ENCODE results near the gene FOXC2. TPM values are rescaled to one million over a fixed set of nuclear protein-coding genes. Genes with fewer than 3 reads are reported as not detected.

FOXC2 gene
- polyA plus RNA-seq, 1 donor = 0.96 TPM

DNA sequence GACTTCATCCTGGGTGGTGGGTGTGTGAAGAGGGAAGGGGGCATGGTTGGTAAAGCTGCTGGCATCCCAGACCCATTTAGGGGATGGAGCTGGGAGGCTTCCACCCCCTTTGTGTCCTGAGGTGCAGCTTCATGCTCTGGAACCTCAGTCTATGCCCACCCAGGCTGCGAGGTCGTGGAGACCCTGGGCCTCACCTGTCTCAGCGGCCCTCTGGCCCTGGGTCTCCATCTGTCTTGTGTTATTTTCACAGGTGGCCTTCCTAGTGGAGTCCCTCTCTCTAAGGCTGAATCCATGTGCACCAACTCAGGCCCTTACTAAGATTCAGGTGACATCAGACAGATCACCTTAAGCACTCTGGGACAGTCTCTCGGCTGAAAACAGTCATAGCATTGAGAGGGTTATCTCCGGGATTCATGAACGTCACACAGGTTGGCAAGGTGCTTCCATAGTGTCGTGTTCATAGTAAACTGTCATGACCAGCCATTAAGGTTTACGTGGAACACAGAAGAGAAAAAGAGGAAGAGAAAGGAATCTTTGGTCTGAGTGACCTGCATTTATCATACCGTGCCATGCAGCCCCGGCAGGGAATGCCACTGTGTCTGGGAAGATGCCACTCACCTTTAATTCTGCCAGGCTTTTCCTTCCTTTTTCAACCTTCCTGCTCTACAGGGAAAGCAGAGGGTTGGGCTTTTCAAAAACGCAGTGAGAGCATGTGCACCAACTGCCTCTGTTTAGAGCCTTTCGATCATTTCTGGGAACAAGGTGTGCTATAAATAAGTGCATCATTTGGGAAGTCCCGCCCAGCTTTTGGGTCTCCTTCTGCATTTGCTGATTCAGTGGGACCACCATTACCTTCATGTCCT is 7.2 kb downstream of the FOXC2 start:
- peaks cover 98% of the 10 kb centered on the region for H3K27me3 ChIP-seq (ENCODE audit: control insufficient read depth, insufficient read depth, low read length)
- no peak overlapping the region for H3K27ac ChIP-seq (ENCODE audit: low read length)
- no peak overlapping the region for H3K4me3 ChIP-seq (ENCODE audit: low read length)
- H3K36me3 ChIP-seq (ENCODE audit: control insufficient read depth, insufficient read depth, low read length) = no peaks in the 10 kb centered on the region
- DNase-seq = no peak
- 20% methylated on average over 1 of the region's 13 CpGs for WGBS (ENCODE audit: insufficient coverage, low lambda C conversion rate)
- H3K4me1 ChIP-seq (ENCODE audit: control insufficient read depth, insufficient read depth, low read length) = no peaks in the 10 kb centered on the region
- H3K9me3 ChIP-seq (ENCODE audit: control insufficient read depth, low read depth, low read length) = peaks cover 4% of the 10 kb centered on the region

DNA sequence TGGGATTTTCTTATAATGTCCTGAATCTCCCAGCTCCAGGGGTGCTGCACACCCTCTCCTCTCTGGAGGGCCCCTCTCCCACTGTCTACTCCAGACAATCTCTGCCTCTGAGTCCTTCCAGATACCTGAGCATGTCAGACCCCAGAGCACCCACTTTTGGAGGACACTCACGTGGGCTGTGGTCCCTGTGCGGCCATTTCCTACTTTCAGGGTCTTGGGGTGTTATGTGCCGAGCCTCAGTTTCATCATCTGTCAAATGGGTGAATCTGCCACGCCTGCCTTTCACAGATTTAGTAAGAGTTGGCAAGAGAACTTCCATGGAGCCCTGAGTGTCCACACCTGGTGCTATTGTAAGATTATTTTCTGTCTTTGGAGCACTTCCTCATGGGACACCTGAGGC is 8.0 kb downstream of the FOXC2 start:
- WGBS (ENCODE audit: insufficient coverage, low lambda C conversion rate) = no CpG with 5 or more reads among the region's 4 CpGs
- Histone ChIP-seq H3K9me3 (ENCODE audit: control insufficient read depth, low read depth, low read length) (peaks cover 4% of the 10 kb centered on the region), H3K4me1 (ENCODE audit: control insufficient read depth, insufficient read depth, low read length) (no peaks in the 10 kb centered on the region), H3K36me3 (ENCODE audit: control insufficient read depth, insufficient read depth, low read length) (no peaks in the 10 kb centered on the region), H3K27me3 (ENCODE audit: control insufficient read depth, insufficient read depth, low read length) (peaks cover 98% of the 10 kb centered on the region), H3K27ac (ENCODE audit: low read length) (no peak overlapping the region), H3K4me3 (ENCODE audit: low read length) (no peak overlapping the region)
- no peak for DNase-seq

DNA sequence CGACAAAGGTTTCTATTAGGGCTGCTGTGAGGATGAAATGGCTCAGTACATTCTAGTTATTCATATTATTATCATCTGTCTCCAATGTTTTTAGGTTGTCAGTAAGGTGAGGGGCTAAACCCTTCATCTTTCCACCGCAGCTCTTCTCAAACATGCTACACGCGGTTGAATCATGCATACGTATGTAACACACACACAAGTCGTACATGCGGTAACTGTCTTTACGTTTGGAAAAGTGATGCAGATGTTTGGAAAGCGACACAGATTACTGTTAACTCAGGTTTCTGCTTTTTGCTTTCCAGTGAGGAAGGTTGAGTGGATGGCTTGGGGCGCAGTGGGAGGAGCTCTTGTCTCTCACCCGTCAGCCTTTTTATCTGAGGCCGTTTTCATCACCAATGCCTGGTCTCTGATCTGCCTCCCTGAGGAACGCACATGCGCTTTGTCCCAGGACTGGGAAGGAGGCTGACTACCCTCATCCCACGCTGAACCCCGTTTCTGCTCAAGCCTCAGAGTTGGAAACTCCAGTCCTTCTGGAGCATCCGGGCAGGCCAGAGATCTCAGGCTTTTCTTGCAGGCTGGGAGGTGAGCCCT is 8.6 kb downstream of the FOXC2 start:
- WGBS (ENCODE audit: insufficient coverage, low lambda C conversion rate) = no CpG with 5 or more reads among the region's 17 CpGs
- peaks cover 6% of the 10 kb centered on the region for H3K9me3 ChIP-seq (ENCODE audit: control insufficient read depth, low read depth, low read length)
- H3K27me3 ChIP-seq (ENCODE audit: control insufficient read depth, insufficient read depth, low read length) = peaks cover 98% of the 10 kb centered on the region
- H3K36me3 ChIP-seq (ENCODE audit: control insufficient read depth, insufficient read depth, low read length) = no peaks in the 10 kb centered on the region
- no peak overlapping the region for H3K27ac ChIP-seq (ENCODE audit: low read length)
- no peak for DNase-seq
- H3K4me3 ChIP-seq (ENCODE audit: low read length) = no peak overlapping the region
- H3K4me1 ChIP-seq (ENCODE audit: control insufficient read depth, insufficient read depth, low read length) = no peaks in the 10 kb centered on the region

- Histone ChIP-seq H3K36me3 (ENCODE audit: control insufficient read depth, insufficient read depth, low read length) (no peaks in the 10 kb centered on the region), H3K4me3 (ENCODE audit: low read length) (peak overlapping the region; percentile 44), H3K27ac (ENCODE audit: low read length) (no peak overlapping the region)
These were observed 9.3 kb downstream of the FOXC2 start for GRCh38 chr16:86575754-86576557.

DNA sequence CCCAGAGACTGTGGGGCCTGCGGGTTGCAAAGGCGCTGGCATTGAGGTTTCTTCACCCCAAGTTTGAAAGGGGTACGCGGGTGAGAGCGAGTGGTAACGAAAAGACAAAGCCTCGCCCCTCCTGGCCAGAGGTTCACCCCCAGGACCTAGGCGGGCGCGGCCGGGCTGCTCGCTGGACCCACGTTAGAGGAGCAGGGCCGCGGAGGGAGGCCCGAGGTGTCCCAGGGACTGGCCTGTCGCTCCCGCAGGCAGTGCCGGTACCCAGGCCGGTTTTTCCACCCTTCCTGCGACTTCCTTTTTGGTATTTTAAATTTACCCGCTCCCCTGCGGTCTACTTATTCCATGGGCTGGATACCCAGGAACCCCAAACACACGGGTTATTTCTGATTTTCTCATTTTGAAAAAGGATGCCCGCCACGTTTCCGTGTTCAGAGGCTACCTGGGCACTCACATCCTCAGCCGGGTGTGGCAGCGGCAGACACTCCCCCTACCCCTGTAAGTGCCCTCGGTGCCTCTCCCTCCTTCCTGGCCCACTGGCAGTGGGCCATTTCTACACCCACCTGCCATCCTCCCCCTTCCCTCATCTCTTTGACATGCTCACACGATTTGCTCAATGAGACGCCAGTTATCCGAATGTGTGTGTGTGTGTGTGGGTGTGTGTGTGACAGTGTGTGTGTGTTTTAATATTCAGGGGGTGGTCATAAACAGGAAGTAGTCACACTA is 10.1 kb downstream of the FOXC2 start:
- DNase-seq = peak in 1 of 2 donors; percentile 37
- Histone ChIP-seq H3K27me3 (ENCODE audit: control insufficient read depth, insufficient read depth, low read length) (peaks cover 97% of the 10 kb centered on the region), H3K27ac (ENCODE audit: low read length) (no peak overlapping the region), H3K36me3 (ENCODE audit: control insufficient read depth, insufficient read depth, low read length) (no peaks in the 10 kb centered on the region), H3K4me3 (ENCODE audit: low read length) (peak overlapping the region; percentile 44), H3K9me3 (ENCODE audit: control insufficient read depth, low read depth, low read length) (peaks cover 6% of the 10 kb centered on the region), H3K4me1 (ENCODE audit: control insufficient read depth, insufficient read depth, low read length) (no peaks in the 10 kb centered on the region)
- whole genome bisulfite sequencing (ENCODE audit: insufficient coverage, low lambda C conversion rate) = 0% methylated on average over 3 of the region's 33 CpGs

More at GRCh38 chr16:86575754-86576557, 9.3 kb downstream of the FOXC2 start:
- DNase-seq = peak; percentile 48 to 70
- Histone ChIP-seq H3K27me3 (ENCODE audit: control insufficient read depth, insufficient read depth, low read length) (peaks cover 98% of the 10 kb centered on the region), H3K9me3 (ENCODE audit: control insufficient read depth, low read depth, low read length) (peaks cover 6% of the 10 kb centered on the region), H3K4me1 (ENCODE audit: control insufficient read depth, insufficient read depth, low read length) (no peaks in the 10 kb centered on the region)
- 0% methylated on average over 5 of the region's 54 CpGs for WGBS (ENCODE audit: insufficient coverage, low lambda C conversion rate)

GRCh38 chr16:86577314-86577971 is 10.8 kb downstream of the FOXC2 start:
- Histone ChIP-seq H3K4me3 (ENCODE audit: low read length) (peak overlapping the region; percentile 44), H3K36me3 (ENCODE audit: control insufficient read depth, insufficient read depth, low read length) (no peaks in the 10 kb centered on the region), H3K27me3 (ENCODE audit: control insufficient read depth, insufficient read depth, low read length) (peaks cover 90% of the 10 kb centered on the region), H3K9me3 (ENCODE audit: control insufficient read depth, low read depth, low read length) (peaks cover 6% of the 10 kb centered on the region), H3K4me1 (ENCODE audit: control insufficient read depth, insufficient read depth, low read length) (no peaks in the 10 kb centered on the region), H3K27ac (ENCODE audit: low read length) (peak overlapping the region; percentile 48)
- DNase-seq = peak in 1 of 2 donors; percentile 55
- WGBS (ENCODE audit: insufficient coverage, low lambda C conversion rate) = no CpG with 5 or more reads among the region's 12 CpGs

GRCh38 chr16:86578061-86578599 is 11.5 kb downstream of the FOXC2 start, which contains the start of gene FOXL1:
FOXL1 (plus strand) TSS chr16:86578549; CDS start chr16:86578724, 175 bp downstream.
- peak within 1 kb of the TSS; percentile 53 for H3K27ac ChIP-seq (ENCODE audit: low read length)
- H3K4me3 ChIP-seq (ENCODE audit: low read length) = peak within 1 kb of the TSS; percentile 31
- peaks cover 6% of the 10 kb centered on the region for H3K9me3 ChIP-seq (ENCODE audit: control insufficient read depth, low read depth, low read length)
- no peaks in the 10 kb centered on the region for H3K36me3 ChIP-seq (ENCODE audit: control insufficient read depth, insufficient read depth, low read length)
- WGBS (ENCODE audit: insufficient coverage, low lambda C conversion rate) = 22% methylated on average over 3 of the region's 13 CpGs
- peak in 1 of 2 donors; percentile 58 for DNase-seq
- peaks cover 87% of the 10 kb centered on the region for H3K27me3 ChIP-seq (ENCODE audit: control insufficient read depth, insufficient read depth, low read length)
- H3K4me1 ChIP-seq (ENCODE audit: control insufficient read depth, insufficient read depth, low read length) = no peaks in the 10 kb centered on the region

DNA sequence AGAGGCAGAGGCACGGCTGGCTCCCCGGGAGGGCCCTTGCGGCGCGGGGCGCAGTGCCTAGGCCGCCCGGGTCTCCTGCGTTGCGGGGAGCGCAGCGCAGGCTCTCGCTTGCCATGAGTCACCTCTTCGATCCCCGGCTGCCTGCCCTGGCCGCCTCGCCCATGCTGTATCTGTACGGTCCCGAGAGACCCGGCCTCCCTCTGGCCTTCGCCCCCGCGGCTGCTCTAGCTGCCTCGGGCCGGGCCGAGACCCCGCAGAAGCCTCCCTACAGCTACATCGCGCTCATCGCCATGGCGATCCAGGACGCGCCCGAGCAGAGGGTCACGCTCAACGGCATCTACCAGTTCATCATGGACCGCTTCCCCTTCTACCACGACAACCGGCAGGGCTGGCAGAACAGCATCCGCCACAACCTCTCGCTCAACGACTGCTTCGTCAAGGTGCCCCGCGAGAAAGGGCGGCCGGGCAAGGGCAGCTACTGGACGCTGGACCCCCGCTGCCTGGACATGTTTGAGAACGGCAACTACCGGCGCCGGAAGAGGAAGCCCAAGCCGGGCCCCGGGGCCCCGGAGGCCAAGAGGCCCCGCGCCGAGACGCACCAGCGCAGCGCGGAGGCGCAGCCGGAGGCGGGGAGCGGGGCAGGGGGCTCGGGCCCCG is 12.1 kb downstream of the FOXC2 start:
- peaks cover 87% of the 10 kb centered on the region for H3K27me3 ChIP-seq (ENCODE audit: control insufficient read depth, insufficient read depth, low read length)
- no peak for DNase-seq
- H3K9me3 ChIP-seq (ENCODE audit: control insufficient read depth, low read depth, low read length) = peaks cover 6% of the 10 kb centered on the region
- H3K4me1 ChIP-seq (ENCODE audit: control insufficient read depth, insufficient read depth, low read length) = no peaks in the 10 kb centered on the region
- H3K36me3 ChIP-seq (ENCODE audit: control insufficient read depth, insufficient read depth, low read length) = no peaks in the 10 kb centered on the region
- H3K4me3 ChIP-seq (ENCODE audit: low read length) = peak overlapping the region; percentile 31
- WGBS (ENCODE audit: insufficient coverage, low lambda C conversion rate) = no CpG with 5 or more reads among the region's 69 CpGs
- peak overlapping the region; percentile 53 for H3K27ac ChIP-seq (ENCODE audit: low read length)
